GM18868 (cell line): ENCODE results near the gene MTFR1L.

ENCODE experiments used
- ATAC-seq: cut with Tn5 transposase; IDR thresholded peaks from one replicate; pipeline ENCODE4 v1.9.1; 2021; ENCODE audit warnings: mild to moderate bottlenecking, moderate library complexity; ENCODE audit not compliant: unreplicated experiment

Gene MTFR1L

GRCh38 chr1:25875856-25876692 lies 56.3 kb downstream of the MTFR1L start:
- ATAC-seq: peak; percentile 11

GRCh38 chr1:25876693-25877077 lies 56.9 kb downstream of the MTFR1L start:
- ATAC-seq: no peak

GRCh38 chr1:25877155-25877554 lies 57.4 kb downstream of the MTFR1L start:
- no peak for ATAC-seq

GRCh38 chr1:25878690-25879089 lies 58.9 kb downstream of the MTFR1L start:
- no peak for ATAC-seq

- no peak for ATAC-seq
Observed at GRCh38 chr1:25879675-25880074, 59.9 kb downstream of the MTFR1L start.

- no peak for ATAC-seq
Observed at GRCh38 chr1:25880518-25880917, 60.8 kb downstream of the MTFR1L start.

- no peak for ATAC-seq
Observed at GRCh38 chr1:25881266-25881665, 61.5 kb downstream of the MTFR1L start.
